Renal pelvis (tissue), 4 donors: Measurements from ENCODE around the gene JMJD7. TPM values are rescaled to one million over a fixed set of nuclear protein-coding genes. Genes with fewer than 3 reads are reported as not detected.

ENCODE experiments used
- DNase-seq: peaks from one replicate; pipeline ENCODE4 v3.0.0-alpha.2; 2013
- polyA plus RNA-seq, 3 donors: library from polyadenylated mRNA; unstranded; fragments of 120-200 nt; gene quantifications; one replicate each; pipeline ENCODE4 v1.2.1, GENCODE V29; 2013; ENCODE audit not compliant: insufficient read length in 3 of 3

JMJD7 gene
- polyA plus RNA-seq, 3 donors, result 10.0 to 15.3 (median 15.2) TPM

DNA sequence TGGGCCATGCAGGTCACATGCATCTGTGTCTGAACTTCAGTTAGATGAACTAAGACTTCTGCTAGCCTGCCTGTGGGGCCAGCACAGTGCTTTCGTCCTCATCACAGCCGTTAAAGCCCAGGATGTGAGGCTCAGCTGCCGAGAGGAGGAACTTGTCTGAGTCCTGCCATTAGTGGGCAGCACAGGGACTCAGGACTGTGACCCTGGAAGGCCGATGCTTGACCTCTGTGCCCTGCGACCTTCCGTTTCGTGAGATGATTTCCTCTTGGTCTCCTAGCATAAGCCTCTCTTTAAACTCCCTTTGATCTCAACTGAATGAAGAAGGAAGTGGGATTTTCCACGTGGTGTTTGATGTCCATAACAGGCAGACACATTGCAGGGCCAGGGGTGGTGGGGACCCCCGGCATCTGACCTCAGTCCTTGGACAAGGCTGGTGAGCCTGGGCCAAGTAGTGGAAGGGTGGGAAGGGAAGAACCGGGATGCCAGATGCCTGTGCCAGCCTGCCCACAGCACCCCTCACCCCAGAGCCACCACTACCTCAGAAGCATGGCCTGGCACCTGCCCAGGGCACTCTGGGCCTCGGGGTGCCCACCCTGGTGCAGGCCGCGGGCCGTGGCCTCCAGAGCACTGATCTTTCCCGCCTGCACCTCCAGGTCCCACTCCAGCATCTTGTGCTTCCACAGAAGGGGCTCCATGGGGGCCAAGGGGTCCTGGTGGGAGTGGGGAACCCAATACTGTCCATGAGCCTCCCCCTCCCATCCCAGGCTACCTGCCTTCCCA is 32.3 kb downstream of the JMJD7 start:
- no peak for DNase-seq

DNA sequence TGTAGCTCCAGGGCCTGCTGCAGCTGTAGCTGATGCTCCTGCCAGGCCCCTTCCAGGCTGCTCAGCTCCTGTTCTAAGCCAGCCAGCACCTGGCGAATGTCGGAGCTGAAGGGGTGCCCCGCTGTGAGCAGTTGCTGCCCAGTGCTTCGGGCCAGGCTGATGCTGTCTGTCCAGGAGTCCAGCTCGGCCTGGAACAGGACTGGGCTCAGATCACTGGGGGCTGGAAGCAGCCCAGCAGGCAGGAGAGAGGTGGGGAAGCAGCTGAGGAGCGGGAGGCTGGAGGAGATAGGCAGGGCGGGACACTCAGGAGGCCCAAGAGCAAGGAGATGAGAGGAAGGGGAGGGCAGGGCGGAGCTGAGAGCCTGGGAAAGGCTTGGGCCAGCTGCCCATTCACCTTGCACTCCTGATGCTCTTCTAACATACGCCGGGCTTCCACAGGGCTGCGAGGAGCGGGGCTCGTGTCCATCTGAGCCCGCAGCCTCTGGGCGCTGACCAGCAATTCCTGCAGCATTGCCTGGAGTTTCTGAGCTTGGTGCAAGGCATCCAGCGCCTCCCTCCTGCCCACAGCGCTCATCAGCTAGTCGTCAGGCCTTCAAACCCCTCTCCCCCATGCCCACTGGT is 34.0 kb downstream of the JMJD7 start:
- DNase-seq, result no peak

DNA sequence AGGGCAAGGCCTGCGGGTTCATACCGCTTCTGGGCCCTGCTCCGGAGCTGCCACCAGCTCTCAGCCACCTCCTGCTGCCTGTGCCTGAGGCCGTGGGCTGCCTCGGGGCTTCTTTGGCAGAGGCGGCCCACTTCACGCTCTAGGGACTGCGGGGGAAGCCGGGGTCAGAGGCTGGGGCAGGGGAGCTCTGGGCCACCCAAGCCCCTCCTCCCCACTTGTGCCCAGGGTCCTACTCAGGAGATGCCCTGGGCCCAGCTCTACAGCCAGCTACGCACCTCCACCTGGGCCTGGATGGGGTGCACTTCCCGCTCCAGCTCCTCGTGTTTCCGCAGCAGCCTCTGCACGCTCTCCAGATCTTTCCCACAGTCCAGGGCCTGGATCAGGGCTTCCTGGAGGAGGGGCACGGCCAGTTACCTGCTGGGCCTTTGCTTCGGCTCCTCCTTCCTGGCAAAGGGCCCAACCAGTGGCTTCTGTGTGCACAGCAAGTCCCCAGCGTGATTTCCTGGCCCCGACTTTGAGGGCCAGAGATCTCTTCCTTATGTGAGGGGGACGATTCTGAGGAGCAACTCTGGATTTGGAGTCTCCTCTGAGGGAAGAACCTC is 34.7 kb downstream of the JMJD7 start:
- no peak for DNase-seq

DNA sequence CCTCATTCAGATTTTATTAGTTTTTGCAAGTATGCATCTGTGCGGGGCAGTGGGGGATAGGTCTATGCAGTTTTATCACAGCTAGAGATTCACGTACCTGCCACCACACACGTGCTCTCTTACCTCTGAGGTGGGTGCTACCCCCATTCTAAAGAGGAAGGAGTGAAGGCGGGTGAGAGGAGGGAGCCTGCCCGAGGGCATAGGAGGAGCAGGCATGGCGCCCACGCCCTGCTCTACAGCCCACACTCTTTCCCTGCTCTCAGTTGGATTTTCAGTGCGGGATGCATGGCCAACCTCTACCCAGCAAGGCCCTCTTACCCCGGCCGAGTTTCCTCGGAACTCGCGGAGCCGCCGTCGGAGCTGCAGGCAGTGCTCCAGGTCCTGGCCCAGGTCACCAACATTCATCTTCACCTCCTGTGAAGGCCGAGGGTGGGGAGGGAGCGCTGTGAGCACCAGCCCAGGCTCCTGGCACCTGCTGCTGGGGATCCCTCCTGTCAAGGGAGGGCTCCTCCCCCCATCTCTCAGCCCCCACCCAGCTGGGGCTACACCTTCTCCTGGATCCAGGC is 37.7 kb downstream of the JMJD7 start:
- no peak for DNase-seq

DNA sequence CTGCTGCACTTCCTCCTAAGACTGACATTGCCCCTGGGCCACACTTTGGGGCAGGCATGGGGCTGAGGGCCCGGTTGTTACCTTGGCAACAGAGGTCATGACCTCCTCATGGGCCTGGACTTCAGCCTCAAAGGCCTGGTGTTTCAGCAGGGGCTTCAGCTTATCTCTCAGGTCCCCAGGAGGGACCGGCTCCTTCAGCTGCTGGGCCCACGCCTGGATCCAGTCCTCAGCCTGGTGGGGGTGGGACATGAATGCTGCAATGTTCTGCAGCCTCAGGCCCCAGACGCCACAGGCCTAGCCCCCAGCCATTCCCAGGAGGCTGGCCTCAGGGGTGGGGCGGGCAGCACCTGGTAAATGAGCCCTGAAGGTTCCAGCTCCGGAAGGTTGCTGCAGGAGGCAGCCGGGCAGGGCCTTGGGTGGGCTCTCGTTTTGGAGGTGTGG is 38.4 kb downstream of the JMJD7 start:
- no peak for DNase-seq

DNA sequence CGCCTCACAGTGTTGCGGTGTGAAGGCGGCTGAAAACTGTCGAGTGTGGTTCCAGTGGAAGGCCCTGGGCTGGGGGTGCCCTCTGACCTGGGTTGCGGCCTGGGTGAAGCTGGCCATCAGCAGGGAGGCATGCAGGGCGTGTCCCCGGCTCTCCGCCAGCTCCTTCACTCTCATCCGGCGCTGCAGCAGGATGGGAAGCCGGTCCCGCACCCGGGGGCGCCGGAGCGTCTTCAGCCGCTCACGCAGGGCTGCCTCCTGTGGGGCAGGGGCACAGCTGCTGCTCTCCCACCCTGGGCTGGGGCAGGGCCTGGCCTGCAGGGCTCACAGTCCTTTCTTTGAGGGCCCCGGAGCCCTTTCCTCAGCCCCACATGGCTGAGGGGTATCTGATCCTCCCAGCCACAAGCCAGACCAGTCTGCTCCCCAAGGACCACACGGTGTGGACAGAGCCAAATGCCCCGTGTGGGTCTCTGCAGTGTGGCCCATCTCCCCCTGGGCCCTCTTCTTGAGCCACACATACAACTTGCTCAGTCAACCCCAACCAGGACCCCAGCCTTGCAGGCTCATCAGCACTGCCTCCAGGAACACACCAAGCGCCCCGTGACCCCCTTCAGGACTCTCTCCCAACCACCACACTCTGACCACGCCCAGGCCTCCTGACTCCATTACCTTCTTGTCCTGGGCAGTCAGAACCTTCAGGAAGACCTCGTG is 39.1 kb downstream of the JMJD7 start:
- DNase-seq, result no peak

DNA sequence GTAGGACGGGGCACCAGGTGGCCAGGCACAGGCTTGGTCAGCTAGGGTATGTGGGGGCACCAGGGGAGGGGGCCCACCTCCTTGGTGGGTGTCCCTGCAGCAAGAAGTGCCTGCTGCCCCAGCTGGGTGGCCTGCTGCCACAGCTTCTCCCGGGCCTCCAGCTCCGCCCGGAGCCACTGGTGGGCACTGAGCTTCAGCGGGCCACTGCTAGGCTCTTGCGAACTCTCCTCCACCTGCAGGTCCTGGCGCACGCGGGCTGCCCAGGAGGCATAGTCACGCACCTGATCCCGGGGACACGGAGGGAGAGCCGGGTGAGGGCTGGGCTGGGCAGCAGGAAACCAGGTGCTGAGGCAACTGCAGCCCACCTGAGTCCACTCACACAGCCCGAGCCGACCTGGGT is 40.4 kb downstream of the JMJD7 start:
- DNase-seq, result no peak

DNA sequence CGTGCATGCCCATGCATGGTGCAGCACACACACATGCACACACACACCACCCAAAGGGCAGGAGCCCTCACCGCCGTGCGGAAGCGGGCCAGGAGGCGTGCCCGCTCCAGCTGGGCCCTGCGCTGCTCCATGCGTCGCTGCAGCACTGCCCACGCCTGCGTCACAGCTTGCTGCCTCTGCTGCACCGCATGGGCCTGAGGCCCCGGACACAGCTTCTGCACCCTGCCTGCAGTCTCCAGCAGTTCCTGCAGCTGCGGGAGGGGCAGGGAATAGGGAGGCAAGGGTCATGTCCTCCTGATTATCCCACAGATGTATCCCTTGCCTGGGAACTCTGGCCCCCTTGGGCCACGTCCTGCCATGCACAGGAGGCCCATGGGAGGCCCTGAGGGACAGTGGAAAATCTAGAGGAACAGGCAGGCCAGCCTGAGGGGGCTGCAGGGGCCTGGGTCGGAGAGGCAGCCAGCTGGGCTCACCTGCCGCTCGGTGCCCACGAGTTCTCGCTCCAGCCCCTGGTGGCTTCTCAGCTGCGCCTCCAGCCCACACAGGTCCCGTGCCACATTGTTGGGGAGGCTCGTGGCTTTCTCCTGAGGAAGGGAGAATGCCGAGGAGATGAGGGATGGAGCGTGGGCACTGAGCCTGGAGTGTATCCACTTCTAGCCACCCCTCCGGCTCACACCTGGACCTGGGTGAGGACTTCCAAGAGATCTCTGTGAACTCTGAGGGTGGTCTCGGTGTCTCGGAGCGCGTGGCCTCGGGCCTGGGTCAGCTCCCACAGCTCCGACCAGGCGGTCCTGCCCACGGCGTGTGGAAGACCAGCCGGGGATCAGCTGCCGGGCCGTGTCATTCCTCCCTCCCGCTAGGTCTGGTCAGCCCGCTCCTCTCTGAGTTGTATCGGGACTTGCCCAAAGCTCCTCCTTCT is 42.1 kb downstream of the JMJD7 start:
- DNase-seq, result no peak

DNA sequence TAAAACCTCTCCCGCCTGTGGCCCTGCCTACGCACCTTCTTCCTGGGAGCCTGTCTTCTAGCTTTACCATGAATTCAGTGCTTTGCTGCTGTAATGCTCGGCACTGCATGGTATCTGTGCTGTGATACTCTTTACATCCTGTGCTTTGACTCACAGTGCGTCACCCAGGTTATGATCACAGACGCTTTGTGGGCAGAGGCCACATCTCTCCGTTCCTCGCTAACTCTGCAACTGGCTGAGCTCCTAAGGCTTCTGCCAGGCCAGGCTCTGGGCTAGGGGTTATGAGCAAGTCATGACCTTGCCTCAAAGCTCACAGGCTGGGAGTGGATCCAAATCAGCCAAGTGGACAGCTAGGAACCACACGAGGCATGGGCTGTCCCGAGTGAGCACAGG is 42.8 kb downstream of the JMJD7 start:
- DNase-seq, result no peak

DNA sequence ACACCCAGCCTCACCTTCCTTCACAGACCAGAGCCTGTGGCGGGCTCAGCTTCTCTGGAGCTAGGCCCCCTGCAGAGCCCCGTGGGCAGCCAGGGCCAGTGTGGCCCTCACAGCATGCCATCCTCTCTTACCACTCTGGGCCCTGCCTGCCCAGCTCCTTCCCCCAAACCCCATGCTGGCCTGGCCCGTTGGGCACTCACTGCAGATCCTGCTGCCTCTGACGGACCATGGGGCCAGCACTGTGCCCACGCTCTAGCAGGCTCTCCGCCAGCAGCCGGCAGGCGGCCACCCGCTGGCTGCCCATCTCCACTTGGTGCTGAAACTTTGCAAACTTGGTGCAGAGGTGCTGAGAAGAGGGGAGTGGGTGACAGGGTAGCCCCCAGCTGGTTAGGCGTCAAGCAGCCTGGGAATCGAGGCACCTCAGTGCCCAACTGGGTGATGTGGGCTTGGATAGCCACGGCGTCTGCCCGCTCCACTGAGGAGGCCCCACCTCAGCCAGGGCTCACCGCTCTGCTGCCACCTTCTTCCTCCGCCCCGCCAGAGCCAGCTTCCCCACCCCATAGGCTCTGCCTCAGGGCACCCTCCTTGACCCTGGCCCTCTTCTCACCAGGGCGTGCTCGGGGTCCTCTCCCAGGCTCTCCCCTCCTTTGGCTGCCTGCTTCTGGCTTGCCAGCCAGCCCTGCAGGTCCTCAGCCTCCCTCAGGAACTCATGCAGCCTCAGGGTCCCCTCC is 43.4 kb downstream of the JMJD7 start:
- DNase-seq, result no peak

DNA sequence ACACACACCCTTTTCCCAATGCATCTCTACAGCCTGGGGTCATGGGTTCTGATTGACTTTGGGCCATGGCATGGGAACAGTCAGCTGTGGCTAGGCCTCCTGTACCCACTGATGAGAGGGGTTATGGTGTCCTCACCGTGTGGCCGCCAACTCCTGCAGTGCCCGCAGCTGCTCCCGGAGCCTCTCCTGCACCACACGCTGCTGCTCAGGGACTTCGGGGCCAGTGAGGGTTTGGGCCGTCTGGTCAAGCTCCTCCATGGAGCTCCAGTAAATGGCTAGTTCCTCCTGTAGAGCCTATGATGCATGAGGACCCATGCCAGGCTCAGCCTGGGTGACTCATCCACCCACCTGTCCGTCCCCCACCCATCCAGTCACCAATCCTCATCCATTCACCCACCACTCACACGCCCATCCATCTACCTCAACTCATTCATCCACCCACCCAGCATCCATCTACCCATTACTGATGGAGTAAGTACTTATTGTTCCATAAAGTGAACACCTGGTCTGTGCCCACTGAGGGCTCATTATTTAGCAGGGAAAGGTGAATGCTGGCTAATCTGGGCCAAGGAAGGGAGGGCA is 44.4 kb downstream of the JMJD7 start:
- no peak for DNase-seq

DNA sequence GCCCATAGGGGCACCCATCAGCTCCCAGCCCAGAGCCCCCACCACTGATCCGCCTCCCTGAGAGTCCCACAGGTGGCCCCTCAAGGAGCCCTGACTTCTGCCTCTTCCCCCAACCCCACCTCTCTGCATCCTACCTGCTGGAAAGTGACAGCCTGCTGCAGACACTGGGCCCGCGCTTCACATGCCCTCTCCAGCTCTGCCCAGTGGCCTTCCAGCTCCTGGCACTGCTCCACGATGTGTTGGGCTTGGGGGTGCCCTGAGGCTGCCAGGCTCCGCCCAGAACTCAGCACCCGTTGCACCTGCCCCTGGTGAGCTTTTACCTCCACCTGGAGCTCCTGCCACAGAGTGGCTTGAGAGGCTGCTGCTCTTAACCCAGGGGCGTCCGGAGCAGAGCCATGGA is 45.8 kb downstream of the JMJD7 start:
- no peak for DNase-seq

DNA sequence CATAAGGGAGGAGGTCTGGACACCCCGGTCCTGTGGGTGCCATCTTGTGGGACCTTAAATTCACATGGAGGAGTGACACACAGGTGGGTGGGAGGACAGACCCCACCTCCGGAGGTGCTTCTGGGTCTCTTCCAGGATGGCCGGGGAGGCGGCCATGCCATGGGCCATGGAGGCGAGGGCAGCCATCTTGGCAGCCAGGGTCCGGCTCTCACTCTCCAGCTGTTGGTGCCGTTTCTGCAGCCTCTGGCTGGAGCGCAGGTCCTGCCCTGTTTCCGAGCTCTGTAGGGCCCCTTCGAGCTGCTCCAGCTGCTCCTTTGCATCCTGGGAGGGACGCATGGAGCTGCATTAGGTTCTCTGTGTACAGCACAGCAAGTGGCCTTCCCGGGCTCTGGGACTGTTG is 46.8 kb downstream of the JMJD7 start:
- DNase-seq, result no peak

DNA sequence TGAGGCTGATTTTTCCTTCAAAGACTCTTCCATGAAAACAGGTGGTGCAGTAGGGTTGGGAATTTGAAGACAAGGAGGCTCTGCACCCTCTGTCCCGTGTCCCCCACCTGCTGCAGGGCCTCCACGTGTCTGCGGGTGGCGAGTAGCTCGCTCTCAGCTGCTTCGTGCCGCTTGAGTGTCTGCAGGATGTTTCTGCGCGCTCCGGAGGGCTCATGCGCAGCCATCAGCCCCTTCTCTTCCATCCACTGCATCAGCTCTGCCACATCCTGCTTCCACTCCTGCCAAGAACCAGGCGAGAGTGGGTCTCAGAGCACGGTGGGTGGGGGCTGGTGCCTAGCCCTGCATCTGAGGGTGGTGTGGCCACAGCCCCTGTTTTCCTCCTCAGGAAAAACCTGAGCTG is 48.1 kb downstream of the JMJD7 start:
- no peak for DNase-seq

DNA sequence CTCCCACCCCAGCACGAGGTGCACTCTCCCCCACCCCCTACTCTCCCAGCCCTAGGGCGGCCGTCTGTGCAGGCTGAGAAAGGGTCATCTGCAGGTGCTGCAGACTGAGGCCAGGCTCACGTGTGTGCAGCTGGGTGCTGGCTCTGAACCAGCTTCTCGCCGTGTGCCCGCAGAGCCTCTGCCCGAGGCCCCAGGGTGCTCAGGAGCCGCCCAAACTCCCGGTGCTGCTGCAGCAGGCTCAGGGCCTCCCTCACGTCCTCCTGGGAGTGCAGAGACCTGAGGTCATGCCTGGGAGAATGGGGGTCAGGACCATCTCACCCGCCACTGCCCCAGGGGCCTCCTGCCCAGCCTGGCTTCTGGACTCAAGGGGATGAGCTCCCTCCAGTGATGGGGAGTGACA is 48.8 kb downstream of the JMJD7 start:
- DNase-seq, result no peak

DNA sequence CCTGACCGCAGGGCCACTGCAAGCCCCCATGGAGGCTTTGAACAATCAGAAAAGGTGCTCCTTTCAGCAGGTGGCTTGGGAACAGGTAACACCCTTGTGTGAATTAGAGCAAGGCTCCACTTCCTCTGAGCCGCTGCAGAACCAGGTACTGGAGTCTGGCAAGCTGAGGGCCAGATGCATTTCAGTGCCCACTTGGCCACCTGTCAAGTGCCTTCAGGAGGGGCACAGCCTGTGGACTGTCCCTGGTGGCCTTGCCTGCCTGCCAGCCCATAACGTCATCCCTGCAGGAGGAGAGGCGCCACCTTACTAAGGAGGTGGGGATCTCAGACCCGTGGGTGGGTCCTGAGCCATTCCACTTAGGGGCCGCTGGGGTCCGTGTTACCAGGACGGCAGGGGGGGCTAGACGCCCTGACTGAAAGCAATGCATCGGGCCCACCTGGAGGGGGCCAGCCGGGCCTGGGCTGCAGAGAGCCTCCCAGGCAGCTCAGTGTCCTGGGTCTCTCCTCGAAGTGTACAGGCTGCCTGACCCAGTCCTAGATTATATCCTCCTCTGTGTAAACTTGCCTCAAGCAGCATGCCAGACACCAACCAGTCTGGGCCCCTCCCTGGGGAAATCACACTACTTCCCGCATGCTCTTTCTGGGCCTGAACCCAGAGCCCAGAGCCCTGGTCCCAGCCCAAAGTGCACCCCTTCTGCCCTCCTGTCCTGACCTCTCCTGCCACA is 49.9 kb downstream of the JMJD7 start:
- no peak for DNase-seq

DNA sequence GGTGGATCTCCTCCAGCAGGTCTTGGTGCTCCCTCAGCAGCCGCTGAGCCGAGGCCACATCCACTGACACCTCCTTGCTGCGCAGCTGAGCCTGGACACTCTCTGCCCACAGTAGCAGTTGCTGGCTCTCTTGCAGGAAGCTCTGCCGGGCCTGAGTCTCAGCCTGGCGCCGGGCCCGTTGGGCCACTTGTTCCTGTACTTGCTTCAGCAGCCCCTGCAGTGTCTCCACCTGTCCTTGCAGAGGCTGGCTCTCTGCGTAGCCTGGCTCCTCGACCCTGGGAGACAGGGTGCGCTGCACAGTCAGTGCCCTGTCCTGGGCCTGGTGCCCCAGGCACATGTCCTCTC is 50.4 kb downstream of the JMJD7 start:
- DNase-seq, result no peak

DNA sequence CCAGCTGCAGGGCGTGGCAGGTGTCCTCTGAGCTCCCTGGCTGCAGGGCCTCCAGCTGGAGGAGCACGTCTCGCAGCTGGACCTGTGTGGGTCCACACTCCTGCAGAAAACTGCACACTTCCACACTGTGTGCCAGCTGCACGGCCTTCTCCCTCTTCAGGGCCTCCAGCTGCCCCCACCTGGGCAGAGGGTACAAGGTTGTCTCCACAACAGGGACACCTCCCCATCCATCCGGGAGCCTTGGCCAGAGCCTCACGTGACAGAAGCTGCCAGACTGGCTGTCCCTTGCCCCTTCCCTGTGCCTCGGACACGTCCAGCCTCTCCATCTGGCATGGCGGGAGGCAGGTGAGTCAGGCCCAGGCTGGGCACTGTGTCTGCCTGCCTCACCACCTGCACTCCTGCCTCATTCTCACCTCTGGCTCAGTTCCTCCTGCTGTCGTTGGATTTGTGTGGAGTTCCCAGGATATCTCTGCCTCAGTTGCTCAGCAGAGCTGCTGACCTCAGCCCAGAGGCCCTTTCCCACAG is 51.5 kb downstream of the JMJD7 start:
- no peak for DNase-seq

DNA sequence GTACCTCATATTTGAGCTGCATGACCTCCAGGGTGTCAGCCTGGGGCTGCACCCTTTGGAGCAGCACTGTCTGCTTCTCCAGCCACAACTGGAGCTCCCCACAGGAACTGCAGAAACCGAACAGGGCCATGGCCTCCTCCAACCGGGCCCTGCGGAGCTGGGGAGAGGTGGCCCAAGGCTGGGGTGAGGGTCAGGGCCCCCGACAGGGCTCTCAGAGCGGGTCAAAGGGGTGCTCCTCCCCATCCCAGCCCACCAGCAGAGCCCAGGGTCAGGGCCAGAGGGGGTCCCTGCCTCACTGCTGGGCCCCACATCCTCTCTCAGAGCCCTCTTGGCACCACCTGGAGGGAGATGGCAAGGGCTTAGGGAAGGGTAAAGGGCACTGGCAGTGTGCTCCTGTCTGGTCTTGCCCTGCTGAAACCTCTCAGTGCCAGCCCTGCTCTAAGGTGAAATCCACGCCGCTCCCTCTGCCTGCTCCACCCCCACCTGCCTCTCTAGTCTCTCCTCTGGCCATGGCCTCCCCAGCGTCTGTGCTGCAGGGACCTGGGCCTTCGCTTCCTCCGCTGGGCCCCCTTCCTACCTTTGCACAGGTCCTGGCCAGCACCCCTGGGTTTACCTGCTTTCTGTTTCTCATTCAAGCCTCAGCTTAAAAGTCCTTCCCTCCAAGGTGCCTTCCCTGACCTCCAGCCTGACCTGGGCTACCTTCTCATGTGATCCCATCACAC is 52.4 kb downstream of the JMJD7 start:
- no peak for DNase-seq
